H1 (cell line): ENCODE data around the gene CCDC183. TPM values are rescaled to one million over a fixed set of nuclear protein-coding genes. Genes with fewer than 3 reads are reported as not detected.
"Not testable (repeated sequence)": the region's sequence is repeated elsewhere in the genome, so short reads cannot be mapped to it uniquely, and the experiment has no call there.

Experiments
- CTCF ChIA-PET: fragments of 300-600 bp; sonication (Branson Sonifier 250); formaldehyde crosslinking; loops from one replicate; lab custom pipeline; 2021; ENCODE audit not compliant: partially characterized antibody; lab: Charles Lee
- POLR2A ChIA-PET: fragments of 300-600 bp; sonication (Branson Sonifier 250); formaldehyde crosslinking; loops from one replicate; lab custom pipeline; 2021; ENCODE audit warnings: inconsistent platforms; ENCODE audit not compliant: partially characterized antibody; lab: Charles Lee
- DNase-seq, 2 experiments: peaks; one replicate each; pipeline versions ENCODE4 v3.0.0 to v3.0.0-alpha.2; 2010 to 2022; ENCODE audit warnings: low spot score in 2 of 2, low read depth in 1 of 2, mixed read lengths in 1 of 2
- FAIRE-seq: peaks from 2 replicates; lab custom pipeline; 2011; peaks lifted over from hg19 to GRCh38; lab: Jason Lieb, UNC
- H2AFZ ChIP-seq: 2 replicates; pipeline ENCODE4 v1.8.1; 2012; ENCODE audit warnings: low read length, inconsistent platforms
- H2AK5ac ChIP-seq: 2 replicates; pipeline ENCODE4 v1.6.1; 2013; ENCODE audit warnings: low read depth, low read length
- H2BK120ac ChIP-seq: replicated peaks from 2 replicates; pipeline ENCODE3; 2013; ENCODE audit warnings: low read depth, low read length, inconsistent platforms
- H2BK12ac ChIP-seq: 2 replicates; pipeline ENCODE4 v1.6.1; 2013; ENCODE audit warnings: low read depth, low read length
- H2BK15ac ChIP-seq: 2 replicates; pipeline ENCODE4 v1.6.1; 2013; ENCODE audit warnings: low read length
- H2BK20ac ChIP-seq: 2 replicates; pipeline ENCODE4 v1.6.1; 2013; ENCODE audit warnings: low read length
- H2BK5ac ChIP-seq: 2 replicates; pipeline ENCODE4 v1.6.1; 2013; ENCODE audit warnings: low read depth, low read length
- H3K14ac ChIP-seq: 2 replicates; pipeline ENCODE4 v1.6.1; 2013; ENCODE audit warnings: inconsistent platforms; ENCODE audit not compliant: insufficient read length
- H3K18ac ChIP-seq: 2 replicates; pipeline ENCODE4 v1.6.1; 2013; ENCODE audit warnings: low read length; ENCODE audit errors: extremely low read depth
- H3K23ac ChIP-seq: 2 replicates; pipeline ENCODE4 v1.6.1; 2013; ENCODE audit warnings: inconsistent platforms; ENCODE audit not compliant: insufficient read length
- H3K23me2 ChIP-seq: 2 replicates; pipeline ENCODE4 v1.6.1; 2013; ENCODE audit warnings: low read depth, low read length
- H3K27ac ChIP-seq: 2 replicates; pipeline ENCODE4 v1.6.1; 2011; ENCODE audit warnings: low read depth, low read length, inconsistent platforms
- H3K27me3 ChIP-seq, 4 experiments: replicated peaks in 1 of 4; 1 replicate in 1 of 4; 2 replicates in 3 of 4; pipeline versions ENCODE4 v1.6.1 to v1.8.1; 2011 to 2013; ENCODE audit warnings: low read length in 3 of 4, mild to moderate bottlenecking in 3 of 4, inconsistent platforms in 2 of 4, mixed read lengths in 2 of 4, moderate library complexity in 1 of 4; ENCODE audit not compliant: control insufficient read depth in 3 of 4, insufficient read depth in 3 of 4; ENCODE audit errors: extremely low read depth in 1 of 4
- H3K36me3 ChIP-seq, 4 experiments: 2 replicates each; pipeline versions ENCODE4 v1.6.1 to v1.8.1; 2011 to 2013; ENCODE audit warnings: mild to moderate bottlenecking in 4 of 4, low read length in 3 of 4, moderate library complexity in 2 of 4, control low read depth in 1 of 4, inconsistent platforms in 1 of 4; ENCODE audit not compliant: insufficient read depth in 4 of 4, control insufficient read depth in 2 of 4
- H3K4ac ChIP-seq: replicated peaks from 2 replicates; pipeline ENCODE3; 2013; ENCODE audit warnings: low read length, low read depth, mixed read lengths, inconsistent platforms; ENCODE audit not compliant: insufficient read length
- H3K4me1 ChIP-seq, 4 experiments: replicated peaks in 1 of 4; 1 replicate in 1 of 4; 2 replicates in 3 of 4; pipeline versions ENCODE4 v1.6.1 to v1.8.1; 2011 to 2013; ENCODE audit warnings: low read length in 3 of 4, inconsistent platforms in 2 of 4, mixed read lengths in 1 of 4; ENCODE audit not compliant: insufficient read depth in 4 of 4, control insufficient read depth in 3 of 4
- H3K4me2 ChIP-seq, 2 experiments: 2 replicates each; pipeline versions ENCODE4 v1.6.1 to v1.8.1; 2011 to 2013; ENCODE audit warnings: low read depth in 2 of 2, low read length in 2 of 2, control low read depth in 1 of 2, inconsistent platforms in 1 of 2, mild to moderate bottlenecking in 1 of 2; ENCODE audit not compliant: insufficient read depth in 1 of 2
- H3K4me3 ChIP-seq, 4 experiments: fragments of 200-600, 300-600 bp in 1 of 4; sonication (generic), shearing (Covaris generic), sonication (Bioruptor Twin) in 1 of 4; 2 replicates each; pipeline versions ENCODE4 v1.5.1 to v1.8.1; 2011 to 2016; ENCODE audit warnings: low read length in 4 of 4, low read depth in 3 of 4, control low read depth in 2 of 4, inconsistent platforms in 2 of 4, mild to moderate bottlenecking in 2 of 4, mixed read lengths in 1 of 4, moderate library complexity in 1 of 4; ENCODE audit not compliant: insufficient read depth in 2 of 4; ENCODE audit errors: extremely low read depth in 1 of 4
- H3K56ac ChIP-seq: replicated peaks from 2 replicates; pipeline ENCODE3; 2013; ENCODE audit warnings: low read depth, mild to moderate bottlenecking, mixed read lengths, low read length, inconsistent platforms; ENCODE audit not compliant: insufficient read length
- H3K79me1 ChIP-seq: 2 replicates; pipeline ENCODE4 v1.6.1; 2013; ENCODE audit warnings: low read depth, low read length, control low read depth
- H3K79me2 ChIP-seq, 2 experiments: 2 replicates each; pipeline versions ENCODE4 v1.6.1 to v1.8.1; 2012 to 2013; ENCODE audit warnings: low read length in 2 of 2, mild to moderate bottlenecking in 2 of 2, inconsistent platforms in 1 of 2; ENCODE audit not compliant: insufficient read depth in 2 of 2, control insufficient read depth in 1 of 2
- H3K9ac ChIP-seq, 4 experiments: replicated peaks in 1 of 4; 1 replicate in 1 of 4; 2 replicates in 3 of 4; pipeline versions ENCODE4 v1.6.1 to v1.8.1; 2011 to 2013; ENCODE audit warnings: low read depth in 3 of 4, low read length in 3 of 4, control low read depth in 2 of 4, mild to moderate bottlenecking in 2 of 4, moderate library complexity in 2 of 4, inconsistent platforms in 1 of 4; ENCODE audit errors: extremely low read depth in 1 of 4
- H3K9me3 ChIP-seq, 2 experiments: 2 replicates each; pipeline versions ENCODE4 v1.6.1 to v1.8.1; 2012 to 2013; ENCODE audit warnings: mild to moderate bottlenecking in 2 of 2, moderate library complexity in 2 of 2, control low read depth in 1 of 2, inconsistent platforms in 1 of 2, low read depth in 1 of 2, low read length in 1 of 2, mixed read lengths in 1 of 2; ENCODE audit not compliant: insufficient read depth in 2 of 2
- H4K20me1 ChIP-seq, 2 experiments: replicated peaks in 1 of 2; 2 replicates each; pipeline versions ENCODE3 to v1.8.1; 2011 to 2013; ENCODE audit warnings: inconsistent platforms in 2 of 2, low read length in 2 of 2, mild to moderate bottlenecking in 1 of 2; ENCODE audit not compliant: insufficient read depth in 2 of 2, control insufficient read depth in 1 of 2
- H4K5ac ChIP-seq: 2 replicates; pipeline ENCODE4 v1.6.1; 2013; ENCODE audit warnings: low read length, low read depth, mixed read lengths, inconsistent platforms; ENCODE audit not compliant: insufficient read length
- H4K8ac ChIP-seq: 2 replicates; pipeline ENCODE4 v1.8.0; 2013; ENCODE audit warnings: mild to moderate bottlenecking, moderate library complexity, low read length, inconsistent platforms; ENCODE audit not compliant: insufficient read depth; ENCODE audit errors: extremely low read depth
- H4K91ac ChIP-seq: replicated peaks from 2 replicates; pipeline ENCODE3; 2013; ENCODE audit warnings: low read length, mixed read lengths, inconsistent platforms; ENCODE audit not compliant: insufficient read length
- CREB1 ChIP-seq: IDR thresholded peaks from 2 replicates; pipeline ENCODE4 v1.6.1; 2012; ENCODE audit warnings: inconsistent platforms
- CTCF ChIP-seq, 3 experiments: IDR thresholded peaks; 1 replicate in 2 of 3; 2 replicates in 1 of 3; pipeline versions ENCODE4 v1.5.1 to v1.6.1; 2011; ENCODE audit warnings: low read length in 3 of 3, mild to moderate bottlenecking in 3 of 3, inconsistent platforms in 2 of 3, low read depth in 1 of 3, moderate library complexity in 1 of 3; ENCODE audit not compliant: insufficient read depth in 1 of 3; ENCODE audit errors: control extremely low read depth in 1 of 3
- RAD21 ChIP-seq, 2 experiments: IDR thresholded peaks in 1 of 2; conservative IDR thresholded peaks in 1 of 2; 2 replicates each; pipeline ENCODE4 v1.6.1; 2011; ENCODE audit warnings: low read depth in 2 of 2, low read length in 2 of 2, improper control_type of control experiment in 1 of 2, inconsistent platforms in 1 of 2, mild to moderate bottlenecking in 1 of 2, moderate library complexity in 1 of 2
- TCF12 ChIP-seq: IDR thresholded peaks from 2 replicates; pipeline ENCODE4 v1.6.1; 2011; ENCODE audit warnings: low read depth, mild to moderate bottlenecking, low read length
- whole genome bisulfite sequencing, 2 experiments: shearing (Covaris generic) in 1 of 2; methylation state at CpG; one replicate each; pipeline versions ENCODE4 v1.1.6 to v1.1.7; 2013 to 2015; ENCODE audit warnings: low lambda C conversion rate in 2 of 2, mixed read lengths in 2 of 2, inconsistent platforms in 1 of 2, low coverage in 1 of 2, missing lambda C conversion rate in 1 of 2; ENCODE audit not compliant: insufficient replicate concordance in 2 of 2, insufficient coverage in 1 of 2, insufficient read length in 1 of 2; ENCODE audit errors: extremely low coverage in 1 of 2, missing lambda C conversion rate in 1 of 2; 5-methylcytosine and 5-hydroxymethylcytosine counted together
- polyA plus RNA-seq, 7 experiments: library from polyadenylated mRNA; depleted of rRNA in 3 of 7; stranded (reverse) in 5 of 7; unstranded in 2 of 7; fragments of >200 nt in 5 of 7; fragments of 200-250 nt in 2 of 7; gene quantifications; 1 replicate in 5 of 7; 2 replicates in 1 of 7; 4 replicates in 1 of 7; pipeline versions ENCODE4 v1.2.1 to v1.2.3, GENCODE V29; 2011 to 2013; ENCODE audit warnings: missing spikeins in 2 of 7, mixed read lengths in 2 of 7
- total RNA-seq: library from RNA; stranded (reverse); fragmentation: NEBNext Ultra II Directional; extraction: Animal tissue kit (Norgen Biotek cat#: 25700); gene quantifications from 2 replicates; pipeline ENCODE4 v1.2.1, GENCODE V29; 2021

CCDC183 gene
- total and polyA plus RNA-seq, 2 of the 8 experiments (the other 6 are each of a cell fraction or from before 2014, with no cell fraction given), result 0.51 to 1.6 TPM

- H2BK20ac ChIP-seq, H3K14ac ChIP-seq, H3K36me3 ChIP-seq, H3K23me2 ChIP-seq, H3K79me2 ChIP-seq, H3K18ac ChIP-seq, H3K9me3 ChIP-seq, H2BK120ac ChIP-seq, H2BK12ac ChIP-seq, H3K4me3 ChIP-seq, H3K23ac ChIP-seq, H4K5ac ChIP-seq, H2AFZ ChIP-seq, H4K8ac ChIP-seq, FAIRE-seq, H2BK15ac ChIP-seq, H2BK5ac ChIP-seq, H4K20me1 ChIP-seq, H3K27ac ChIP-seq, DNase-seq, H3K56ac ChIP-seq, H2AK5ac ChIP-seq, H3K27me3 ChIP-seq, H3K79me1 ChIP-seq, H3K4ac ChIP-seq: not testable (repeated sequence)
- H3K4me1 ChIP-seq, result peaks cover 0 to 12% (median 6%) of the 10 kb centered on the region in 4 experiments; a peak in 4 of 7 replicates
- POLR2A ChIA-PET, result interaction anchor here (1.0 kb wide), 1 partner anchor 38 kb away, joined by 3 read pairs; no protein-coding TSS in a partner anchor
- 75% methylated on average over 18 of the region's 18 CpGs; no CpG with 5 or more reads in 1 of the 2 experiments for WGBS, 2 experiments
- CTCF ChIA-PET, result interaction anchor here (0.9 to 9.6 kb wide), 12 partner anchors 8 to 207 kb away, joined by 3 to 88 read pairs (median 4); partner anchors contain the start of genes AJM1, CCDC183, LCN10 and LCN8
- TF ChIP-seq TCF12 (0 out of 2 replicates have a peak, but pooled peaks have one; percentile 8), CREB1 (peak; percentile 50; the same call in 1 of the 2 replicates), CTCF (IDR thresholded peaks at IDR 0.05; ENCODE audit: control extremely low read depth in 1 of 3, insufficient read depth in 1 of 3, low read depth in 1 of 3, low read length in 3 of 3) (peak in 2 of 3 experiments; percentile 27 to 51; a peak in 2 of 4 replicates), RAD21 (IDR thresholded peaks at IDR 0.05 in 1 of 2, conservative IDR thresholded peaks at IDR 0.05 in 1 of 2; ENCODE audit: low read depth in 2 of 2, low read length in 2 of 2) (peak; percentile 18 to 37)
- TF ChIP-seq, all 59 proteins: peak for 4; not testable (repeated sequence) for 55
- H4K91ac ChIP-seq, H3K4me2 ChIP-seq, H3K9ac ChIP-seq: not testable (repeated sequence)
Measured at GRCh38 chr9:136766410-136767120, 29.6 kb upstream of the CCDC183 start.
